ENCODE data around the gene ZSCAN1.

The ZSCAN1 gene

GRCh38 chr19:58010507-58010906 is 23.3 kb upstream of the ZSCAN1 start:
- Histone ChIP-seq H3K27me3 (ENCODE audit: insufficient read depth, low read length, poor library complexity, severe bottlenecking) (no peaks in the 10 kb centered on the region), H3K4me1 (ENCODE audit: insufficient read depth, low read length, poor library complexity, severe bottlenecking) (no peaks in the 10 kb centered on the region), H3K9me2 (replicated peaks; ENCODE audit: low read depth, low read length) (no peaks in the 10 kb centered on the region), H3K4me3 (ENCODE audit: low read length, poor library complexity, severe bottlenecking) (no peak overlapping the region), H3K9ac (ENCODE audit: low read depth, low read length, poor library complexity, severe bottlenecking) (no peak overlapping the region), H3F3A (ENCODE audit: low read depth) (no peaks in the 10 kb centered on the region), H3K36me3 (ENCODE audit: insufficient read depth, low read length) (0 out of 2 replicates have a peak, but pooled peaks cover 3% of the 10 kb centered on the region), H3K9me3 (ENCODE audit: insufficient read depth, low read depth, low read length) (peaks cover 6% of the 10 kb centered on the region; the same call in 1 of the 2 replicates), H3K4me2 (ENCODE audit: low read depth, low read length, poor library complexity, severe bottlenecking) (no peak overlapping the region), H2AFZ (ENCODE audit: low read length) (no peak overlapping the region), H4K20me1 (ENCODE audit: insufficient read depth, low read length, poor library complexity, severe bottlenecking) (no peaks in the 10 kb centered on the region), H3K79me2 (ENCODE audit: insufficient read depth, low read length) (no peaks in the 10 kb centered on the region)
- TF ChIP-seq EZH2phosphoT487 (IDR thresholded peaks at IDR 0.05; ENCODE audit: borderline replicate concordance) (no peak), CTCF (conservative IDR thresholded peaks at IDR 0.05; ENCODE audit: low read length) (no peak)

DNA sequence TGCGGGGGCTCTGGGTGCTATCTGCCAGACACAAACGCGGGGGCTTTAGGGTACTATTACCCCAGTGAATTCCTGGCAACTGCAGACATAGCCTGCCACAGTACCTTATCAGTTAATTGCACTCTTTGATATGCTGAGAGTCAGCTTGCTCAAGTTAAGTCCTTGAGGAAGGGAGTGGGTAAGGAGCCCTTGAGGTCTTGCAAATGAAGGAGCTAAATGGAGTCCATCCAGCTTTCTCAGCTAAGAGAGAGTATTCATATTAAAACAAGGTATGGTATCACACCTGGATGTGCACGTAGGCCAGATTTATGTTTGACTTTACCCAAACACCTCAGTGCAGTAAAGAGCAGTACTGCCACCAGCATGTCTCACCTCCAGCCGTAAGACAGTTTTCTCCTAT is 19.7 kb upstream of the ZSCAN1 start:
- no peak overlapping the region for H3K4me2 ChIP-seq (ENCODE audit: low read depth, low read length, poor library complexity, severe bottlenecking)
- no peak overlapping the region for H3K4me3 ChIP-seq (ENCODE audit: low read length, poor library complexity, severe bottlenecking)
- no peak overlapping the region for H2AFZ ChIP-seq (ENCODE audit: low read length)
- no peaks in the 10 kb centered on the region for H3K9me2 ChIP-seq (replicated peaks; ENCODE audit: low read depth, low read length)
- no peaks in the 10 kb centered on the region for H3K4me1 ChIP-seq (ENCODE audit: insufficient read depth, low read length, poor library complexity, severe bottlenecking)
- H3K79me2 ChIP-seq (ENCODE audit: insufficient read depth, low read length): no peaks in the 10 kb centered on the region
- H3K27me3 ChIP-seq (ENCODE audit: insufficient read depth, low read length, poor library complexity, severe bottlenecking): no peaks in the 10 kb centered on the region
- peaks cover 13% of the 10 kb centered on the region; the same call in 1 of the 2 replicates for H3K9me3 ChIP-seq (ENCODE audit: insufficient read depth, low read depth, low read length)
- no peaks in the 10 kb centered on the region for H4K20me1 ChIP-seq (ENCODE audit: insufficient read depth, low read length, poor library complexity, severe bottlenecking)
- no peak overlapping the region for H3K9ac ChIP-seq (ENCODE audit: low read depth, low read length, poor library complexity, severe bottlenecking)
- TF ChIP-seq CTCF (conservative IDR thresholded peaks at IDR 0.05; ENCODE audit: low read length): no peak
- TF ChIP-seq EZH2phosphoT487 (IDR thresholded peaks at IDR 0.05; ENCODE audit: borderline replicate concordance): no peak
- H3F3A ChIP-seq (ENCODE audit: low read depth): no peaks in the 10 kb centered on the region
- no peaks in the 10 kb centered on the region for H3K36me3 ChIP-seq (ENCODE audit: insufficient read depth, low read length)

- Histone ChIP-seq H3K79me2 (ENCODE audit: insufficient read depth, low read length) (no peaks in the 10 kb centered on the region), H3K9me3 (ENCODE audit: insufficient read depth, low read depth, low read length) (peaks cover 11% of the 10 kb centered on the region; the same call in 1 of the 2 replicates), H3K4me3 (ENCODE audit: low read length, poor library complexity, severe bottlenecking) (no peak overlapping the region), H4K20me1 (ENCODE audit: insufficient read depth, low read length, poor library complexity, severe bottlenecking) (no peaks in the 10 kb centered on the region), H3K4me1 (ENCODE audit: insufficient read depth, low read length, poor library complexity, severe bottlenecking) (no peaks in the 10 kb centered on the region), H2AFZ (ENCODE audit: low read length) (no peak overlapping the region), H3K4me2 (ENCODE audit: low read depth, low read length, poor library complexity, severe bottlenecking) (no peak overlapping the region), H3F3A (ENCODE audit: low read depth) (no peaks in the 10 kb centered on the region), H3K27me3 (ENCODE audit: insufficient read depth, low read length, poor library complexity, severe bottlenecking) (no peaks in the 10 kb centered on the region), H3K9me2 (replicated peaks; ENCODE audit: low read depth, low read length) (no peaks in the 10 kb centered on the region), H3K9ac (ENCODE audit: low read depth, low read length, poor library complexity, severe bottlenecking) (no peak overlapping the region), H3K36me3 (ENCODE audit: insufficient read depth, low read length) (no peaks in the 10 kb centered on the region)
- TF ChIP-seq CTCF (conservative IDR thresholded peaks at IDR 0.05; ENCODE audit: low read length): no peak
Measured at GRCh38 chr19:58020129-58020528, 13.7 kb upstream of the ZSCAN1 start.
